Measurements from ENCODE around the gene TAS2R14.

DNA sequence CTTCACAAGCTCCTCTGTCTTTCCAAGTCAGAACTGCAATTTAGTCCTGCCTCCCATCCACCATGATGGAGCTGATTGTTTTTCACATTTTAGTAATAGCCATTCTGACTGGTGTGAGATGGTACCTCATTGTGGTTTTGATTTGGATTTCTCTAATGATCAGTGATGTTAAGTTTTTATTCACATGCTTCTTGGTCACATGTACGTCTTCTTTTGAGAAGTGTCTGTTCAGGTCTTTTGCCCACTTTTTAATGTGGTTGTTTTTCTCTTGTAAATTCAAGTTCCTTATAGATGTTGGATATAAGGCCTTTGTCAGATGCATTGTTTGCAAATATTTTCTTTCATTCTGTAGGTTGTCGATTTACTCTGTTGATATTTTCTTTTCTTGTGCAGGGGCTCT is 4.1 kb upstream of the TAS2R14 start:
- TF ChIP-seq, protein P1, sequence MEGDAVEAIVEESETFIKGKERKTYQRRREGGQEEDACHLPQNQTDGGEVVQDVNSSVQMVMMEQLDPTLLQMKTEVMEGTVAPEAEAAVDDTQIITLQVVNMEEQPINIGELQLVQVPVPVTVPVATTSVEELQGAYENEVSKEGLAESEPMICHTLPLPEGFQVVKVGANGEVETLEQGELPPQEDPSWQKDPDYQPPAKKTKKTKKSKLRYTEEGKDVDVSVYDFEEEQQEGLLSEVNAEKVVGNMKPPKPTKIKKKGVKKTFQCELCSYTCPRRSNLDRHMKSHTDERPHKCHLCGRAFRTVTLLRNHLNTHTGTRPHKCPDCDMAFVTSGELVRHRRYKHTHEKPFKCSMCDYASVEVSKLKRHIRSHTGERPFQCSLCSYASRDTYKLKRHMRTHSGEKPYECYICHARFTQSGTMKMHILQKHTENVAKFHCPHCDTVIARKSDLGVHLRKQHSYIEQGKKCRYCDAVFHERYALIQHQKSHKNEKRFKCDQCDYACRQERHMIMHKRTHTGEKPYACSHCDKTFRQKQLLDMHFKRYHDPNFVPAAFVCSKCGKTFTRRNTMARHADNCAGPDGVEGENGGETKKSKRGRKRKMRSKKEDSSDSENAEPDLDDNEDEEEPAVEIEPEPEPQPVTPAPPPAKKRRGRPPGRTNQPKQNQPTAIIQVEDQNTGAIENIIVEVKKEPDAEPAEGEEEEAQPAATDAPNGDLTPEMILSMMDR (IDR thresholded peaks at IDR 0.05): no peak
- TF ChIP-seq, protein P2, sequence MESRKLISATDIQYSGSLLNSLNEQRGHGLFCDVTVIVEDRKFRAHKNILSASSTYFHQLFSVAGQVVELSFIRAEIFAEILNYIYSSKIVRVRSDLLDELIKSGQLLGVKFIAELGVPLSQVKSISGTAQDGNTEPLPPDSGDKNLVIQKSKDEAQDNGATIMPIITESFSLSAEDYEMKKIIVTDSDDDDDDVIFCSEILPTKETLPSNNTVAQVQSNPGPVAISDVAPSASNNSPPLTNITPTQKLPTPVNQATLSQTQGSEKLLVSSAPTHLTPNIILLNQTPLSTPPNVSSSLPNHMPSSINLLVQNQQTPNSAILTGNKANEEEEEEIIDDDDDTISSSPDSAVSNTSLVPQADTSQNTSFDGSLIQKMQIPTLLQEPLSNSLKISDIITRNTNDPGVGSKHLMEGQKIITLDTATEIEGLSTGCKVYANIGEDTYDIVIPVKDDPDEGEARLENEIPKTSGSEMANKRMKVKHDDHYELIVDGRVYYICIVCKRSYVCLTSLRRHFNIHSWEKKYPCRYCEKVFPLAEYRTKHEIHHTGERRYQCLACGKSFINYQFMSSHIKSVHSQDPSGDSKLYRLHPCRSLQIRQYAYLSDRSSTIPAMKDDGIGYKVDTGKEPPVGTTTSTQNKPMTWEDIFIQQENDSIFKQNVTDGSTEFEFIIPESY (IDR thresholded peaks at IDR 0.05; ENCODE audit: borderline replicate concordance, low read depth): no peak
- TF ChIP-seq MXI1 (IDR thresholded peaks at IDR 0.05; ENCODE audit: low read depth, low read length): no peak

Measured in SK-N-SH (cell line).